Gastroesophageal sphincter (tissue), 3 donors: ENCODE measurements around the gene OCA2.

Source experiments
- POLR2A ChIP-seq, 2 donors: fragments of 450-650 bp; IDR thresholded peaks; one replicate each; pipeline ENCODE4 v1.6.1; 2017; ENCODE audit warnings: antibody characterized with exemption in 2 of 2, mild to moderate bottlenecking in 2 of 2, moderate library complexity in 1 of 2
- POLR2AphosphoS5 ChIP-seq: sonication (generic); formaldehyde crosslinking; IDR thresholded peaks from one replicate; pipeline ENCODE4 v1.6.1; 2017; ENCODE audit warnings: antibody characterized with exemption
- TF ChIP-seq, protein P1 (sequence below), 4 experiments: fragments of 200-600 bp in 2 of 4; fragments of 450-650 bp in 2 of 4; sonication (generic) in 1 of 4; IDR thresholded peaks; one replicate each; pipeline ENCODE4 v1.5.1; 2017 to 2019; ENCODE audit warnings: antibody characterized with exemption in 4 of 4, mild to moderate bottlenecking in 2 of 4, moderate library complexity in 2 of 4

- TF ChIP-seq, protein P1, sequence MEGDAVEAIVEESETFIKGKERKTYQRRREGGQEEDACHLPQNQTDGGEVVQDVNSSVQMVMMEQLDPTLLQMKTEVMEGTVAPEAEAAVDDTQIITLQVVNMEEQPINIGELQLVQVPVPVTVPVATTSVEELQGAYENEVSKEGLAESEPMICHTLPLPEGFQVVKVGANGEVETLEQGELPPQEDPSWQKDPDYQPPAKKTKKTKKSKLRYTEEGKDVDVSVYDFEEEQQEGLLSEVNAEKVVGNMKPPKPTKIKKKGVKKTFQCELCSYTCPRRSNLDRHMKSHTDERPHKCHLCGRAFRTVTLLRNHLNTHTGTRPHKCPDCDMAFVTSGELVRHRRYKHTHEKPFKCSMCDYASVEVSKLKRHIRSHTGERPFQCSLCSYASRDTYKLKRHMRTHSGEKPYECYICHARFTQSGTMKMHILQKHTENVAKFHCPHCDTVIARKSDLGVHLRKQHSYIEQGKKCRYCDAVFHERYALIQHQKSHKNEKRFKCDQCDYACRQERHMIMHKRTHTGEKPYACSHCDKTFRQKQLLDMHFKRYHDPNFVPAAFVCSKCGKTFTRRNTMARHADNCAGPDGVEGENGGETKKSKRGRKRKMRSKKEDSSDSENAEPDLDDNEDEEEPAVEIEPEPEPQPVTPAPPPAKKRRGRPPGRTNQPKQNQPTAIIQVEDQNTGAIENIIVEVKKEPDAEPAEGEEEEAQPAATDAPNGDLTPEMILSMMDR (IDR thresholded peaks at IDR 0.05): no peak
- TF ChIP-seq POLR2AphosphoS5 (no peak), POLR2A (IDR thresholded peaks at IDR 0.05) (no peak)
These were observed 23.5 kb downstream of the OCA2 start for GRCh38 chr15:28075573-28075972.
